ENCODE data around the gene TECR.

DNA sequence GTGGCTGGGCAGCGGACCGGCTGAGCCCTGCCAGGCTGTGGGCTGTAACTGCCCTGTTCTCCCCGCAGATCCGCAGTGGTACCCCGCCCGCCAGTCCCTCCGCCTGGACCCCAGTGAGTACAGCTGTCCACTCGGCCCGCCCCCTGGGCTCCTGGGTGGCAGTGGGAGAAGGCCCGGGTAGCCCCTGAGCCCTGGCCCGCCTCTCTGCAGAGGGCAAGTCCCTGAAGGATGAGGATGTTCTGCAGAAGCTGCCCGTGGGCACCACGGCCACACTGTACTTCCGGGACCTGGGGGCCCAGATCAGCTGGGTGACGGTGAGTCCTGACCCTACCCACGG, 34.2 kb downstream of the TECR start:
- TF ChIP-seq, protein P1, sequence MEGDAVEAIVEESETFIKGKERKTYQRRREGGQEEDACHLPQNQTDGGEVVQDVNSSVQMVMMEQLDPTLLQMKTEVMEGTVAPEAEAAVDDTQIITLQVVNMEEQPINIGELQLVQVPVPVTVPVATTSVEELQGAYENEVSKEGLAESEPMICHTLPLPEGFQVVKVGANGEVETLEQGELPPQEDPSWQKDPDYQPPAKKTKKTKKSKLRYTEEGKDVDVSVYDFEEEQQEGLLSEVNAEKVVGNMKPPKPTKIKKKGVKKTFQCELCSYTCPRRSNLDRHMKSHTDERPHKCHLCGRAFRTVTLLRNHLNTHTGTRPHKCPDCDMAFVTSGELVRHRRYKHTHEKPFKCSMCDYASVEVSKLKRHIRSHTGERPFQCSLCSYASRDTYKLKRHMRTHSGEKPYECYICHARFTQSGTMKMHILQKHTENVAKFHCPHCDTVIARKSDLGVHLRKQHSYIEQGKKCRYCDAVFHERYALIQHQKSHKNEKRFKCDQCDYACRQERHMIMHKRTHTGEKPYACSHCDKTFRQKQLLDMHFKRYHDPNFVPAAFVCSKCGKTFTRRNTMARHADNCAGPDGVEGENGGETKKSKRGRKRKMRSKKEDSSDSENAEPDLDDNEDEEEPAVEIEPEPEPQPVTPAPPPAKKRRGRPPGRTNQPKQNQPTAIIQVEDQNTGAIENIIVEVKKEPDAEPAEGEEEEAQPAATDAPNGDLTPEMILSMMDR (conservative IDR thresholded peaks at IDR 0.05): no peak
- TF ChIP-seq ZFX (IDR thresholded peaks at IDR 0.05): no peak
